ENCODE data around the gene KCNA4. TPM values are rescaled to one million over a fixed set of nuclear protein-coding genes. Genes with fewer than 3 reads are reported as not detected.
"Not testable (repeated sequence)": the region's sequence is repeated elsewhere in the genome, so short reads cannot be mapped to it uniquely, and the experiment has no call there.

Gene KCNA4
- polyA plus RNA-seq (2013, experiment 1 of 2; ENCODE audit: insufficient read length): 0.04 TPM
- polyA plus RNA-seq (2013, experiment 2 of 2; ENCODE audit: insufficient read length): 0.04 TPM

DNA sequence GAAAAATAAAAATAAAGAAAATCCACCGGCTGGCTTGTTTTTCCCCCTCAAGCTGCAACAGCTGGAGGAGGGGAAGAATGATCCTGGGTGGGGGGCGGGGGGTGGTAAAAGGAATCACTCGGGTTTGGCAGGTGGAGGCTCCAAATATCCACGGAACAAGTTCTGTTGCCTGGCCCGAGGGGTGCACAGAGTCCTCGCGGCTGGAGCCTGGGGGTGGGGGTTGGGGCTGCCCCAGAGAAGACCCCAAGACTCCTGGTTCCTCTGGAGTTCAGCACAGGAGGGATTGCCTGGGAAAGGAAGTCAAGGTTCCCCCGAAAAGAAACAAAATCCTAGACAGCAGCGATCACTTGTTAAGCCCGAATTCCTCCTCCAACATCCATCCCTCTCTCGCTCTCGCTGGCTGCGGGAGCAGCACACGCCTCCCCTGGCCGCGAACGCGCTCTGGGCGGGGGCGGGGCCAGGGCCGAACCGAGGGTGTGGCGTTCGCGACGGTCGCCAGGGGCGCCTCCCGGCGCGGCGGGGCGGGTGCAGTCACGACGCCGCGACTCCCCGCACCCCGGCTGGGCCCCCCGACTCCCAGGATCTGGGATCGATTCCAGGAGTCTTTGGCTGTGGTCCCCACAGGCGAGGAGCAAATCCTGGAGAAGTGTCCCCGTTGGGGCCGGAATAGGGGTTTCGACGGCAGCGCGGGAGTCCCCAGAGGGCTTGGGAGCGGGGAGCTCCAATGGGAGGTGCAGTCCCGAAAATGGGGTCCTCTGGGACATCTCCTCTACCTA, at the start of gene KCNA4:
Gene KCNA4, minus strand, starts transcription at position 443 of the 776 bp plus-strand sequence. CDS start 4,352 bp downstream, outside the sequence.
- DNase-seq: peak; percentile 17

DNA sequence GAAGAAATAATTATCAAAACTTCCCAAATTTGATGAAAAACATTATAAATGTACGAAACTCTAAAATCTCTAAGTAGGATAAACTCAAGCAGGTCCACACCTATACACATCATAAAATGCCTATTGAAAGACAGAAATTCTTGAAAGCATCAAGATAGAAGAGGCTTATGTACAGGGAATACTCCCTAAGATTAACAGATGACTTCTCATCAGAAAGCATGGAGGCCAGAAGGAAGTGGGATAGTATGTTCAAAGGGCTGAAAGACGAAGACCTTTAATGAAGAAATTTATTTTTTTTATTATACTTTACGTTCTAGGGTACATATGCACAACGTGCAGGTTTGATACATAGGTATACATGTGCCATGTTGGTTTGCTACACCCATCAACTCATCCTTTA, 45.3 kb upstream of the KCNA4 start:
- no peak for DNase-seq

DNA sequence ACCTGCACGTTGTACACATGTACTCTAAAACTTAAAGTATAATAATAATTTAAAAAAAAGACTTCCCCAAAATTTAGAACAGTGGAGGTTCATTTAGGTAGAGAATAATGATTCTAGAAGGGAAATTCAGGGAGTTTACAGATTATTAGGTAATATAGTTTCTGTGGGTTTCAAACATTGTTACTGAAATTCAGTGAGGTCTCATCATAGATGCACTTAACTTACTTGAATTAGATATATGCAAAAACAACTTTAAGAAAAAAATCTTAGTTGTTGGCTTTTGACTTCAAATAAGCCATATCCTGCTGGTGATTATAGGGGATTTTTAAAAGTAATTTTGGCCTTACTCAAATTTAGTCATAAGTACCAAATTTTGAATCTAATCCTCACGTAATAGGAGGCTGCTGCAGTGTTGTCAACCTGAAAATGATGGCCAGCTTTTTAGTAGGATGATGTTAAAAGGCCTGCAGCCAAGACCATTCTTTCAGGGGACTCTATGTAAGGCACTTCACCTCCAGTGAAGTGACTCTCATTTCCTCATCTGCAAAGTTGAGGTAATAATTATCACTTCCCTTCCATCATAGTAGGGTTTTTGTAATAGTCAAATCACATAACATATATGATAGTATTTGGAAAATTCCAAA, 42.5 kb upstream of the KCNA4 start:
- no peak for DNase-seq

DNA sequence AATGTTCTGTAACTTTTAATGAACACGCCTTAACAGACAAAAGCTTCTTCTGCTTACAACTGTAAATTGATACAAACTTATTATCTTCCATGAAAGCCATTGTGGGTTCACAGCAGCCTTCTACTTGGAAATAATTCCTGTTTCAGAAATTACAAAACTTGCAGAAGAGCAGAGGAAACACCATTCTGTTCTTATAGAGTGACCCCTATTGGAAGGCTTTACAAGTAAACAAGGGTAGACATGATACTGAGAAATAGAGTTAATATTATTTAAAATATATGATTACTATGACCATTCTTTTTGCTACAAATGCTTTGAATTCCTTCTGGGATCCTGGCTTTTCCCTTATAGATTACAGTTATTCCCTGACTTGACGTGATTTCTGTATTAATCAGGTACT, 32.4 kb upstream of the KCNA4 start:
- no peak for DNase-seq

DNA sequence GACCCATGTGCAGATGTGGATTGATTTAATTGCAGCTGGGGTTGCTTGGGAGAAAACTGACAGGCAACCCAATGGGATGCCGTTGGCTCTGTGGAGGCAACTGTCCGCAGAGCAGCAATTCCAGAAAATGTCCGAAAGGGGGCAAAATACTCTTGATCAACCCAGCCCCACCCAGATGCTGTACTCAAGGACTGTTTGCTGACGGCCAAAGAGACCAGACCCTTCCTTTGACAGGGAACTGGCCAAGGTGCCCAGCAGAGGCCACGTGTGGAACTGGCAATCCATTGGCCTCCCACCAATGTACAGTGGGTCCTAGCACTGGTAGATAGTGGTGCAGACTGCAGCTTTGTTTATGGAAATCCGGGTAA, 29.7 kb upstream of the KCNA4 start:
- DNase-seq: no peak

DNA sequence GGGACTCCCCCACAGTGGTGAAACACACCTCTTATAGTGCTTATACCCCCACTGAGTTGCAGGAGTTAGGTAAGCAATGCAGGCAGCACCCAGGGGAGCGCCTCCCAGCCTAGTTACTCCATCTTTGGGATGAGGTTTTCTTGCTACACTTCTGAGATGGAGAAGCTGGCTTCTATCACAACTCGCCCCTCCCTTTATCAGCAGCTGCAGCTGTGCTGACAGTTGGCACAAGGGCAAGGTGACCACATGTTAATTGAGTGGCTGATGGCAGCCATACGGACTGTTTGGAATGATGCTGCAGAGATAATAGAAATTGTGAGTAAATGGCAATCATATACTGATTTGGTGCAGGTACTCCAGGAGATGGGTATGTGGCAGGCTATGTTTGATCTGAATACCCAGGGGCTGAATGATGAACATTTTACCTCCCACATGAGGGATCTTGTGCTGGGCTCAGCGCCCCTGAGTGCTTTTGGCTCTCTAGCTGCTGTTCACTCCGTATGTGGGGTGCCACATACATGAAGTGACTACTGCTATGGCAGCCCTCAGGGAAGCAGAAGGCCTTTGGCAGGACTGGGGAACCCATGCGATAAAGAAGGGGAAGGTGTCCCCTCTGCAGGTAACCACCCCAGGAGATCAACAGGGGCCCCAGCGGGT, 29.2 kb upstream of the KCNA4 start:
- DNase-seq: no peak

DNA sequence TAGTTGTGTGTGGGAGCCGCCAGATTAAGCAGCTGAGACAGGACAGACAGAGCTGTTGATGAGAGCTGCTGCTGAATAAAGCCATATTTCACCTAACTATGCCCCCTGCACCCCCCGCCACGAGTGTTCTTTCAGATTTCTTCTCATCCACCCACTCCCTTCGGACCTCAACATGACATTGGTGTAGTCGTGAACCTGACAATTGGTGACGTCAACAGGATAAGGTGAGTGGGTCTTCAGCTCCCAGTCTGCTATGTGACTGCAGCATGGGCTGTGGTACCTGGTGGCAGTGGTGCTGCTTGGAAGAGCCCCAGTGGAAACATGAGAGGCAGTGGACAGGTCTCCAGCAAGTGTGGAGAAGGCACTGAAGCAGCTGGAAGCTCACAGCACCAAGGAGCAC, 28.3 kb upstream of the KCNA4 start:
- DNase-seq: no peak

DNA sequence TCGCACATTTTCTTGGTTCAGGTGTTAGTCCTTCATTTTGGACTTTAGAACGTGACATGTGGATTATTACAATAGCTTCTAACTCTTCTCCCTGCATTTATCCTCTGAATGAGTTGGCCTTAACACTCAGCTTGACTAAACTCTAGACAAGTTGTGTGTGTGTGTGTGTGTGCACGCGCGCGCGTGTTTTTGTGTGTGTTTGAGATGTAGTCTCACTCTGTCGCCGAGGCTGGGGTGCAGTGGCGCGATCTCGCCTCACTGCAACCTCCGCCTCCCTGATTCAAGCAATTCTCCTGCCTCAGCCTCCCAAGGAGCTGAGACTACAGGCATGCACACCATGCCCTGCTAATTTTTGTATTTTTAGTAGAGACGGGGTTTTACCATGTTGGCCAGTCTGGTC, 24.3 kb upstream of the KCNA4 start:
- no peak for DNase-seq

DNA sequence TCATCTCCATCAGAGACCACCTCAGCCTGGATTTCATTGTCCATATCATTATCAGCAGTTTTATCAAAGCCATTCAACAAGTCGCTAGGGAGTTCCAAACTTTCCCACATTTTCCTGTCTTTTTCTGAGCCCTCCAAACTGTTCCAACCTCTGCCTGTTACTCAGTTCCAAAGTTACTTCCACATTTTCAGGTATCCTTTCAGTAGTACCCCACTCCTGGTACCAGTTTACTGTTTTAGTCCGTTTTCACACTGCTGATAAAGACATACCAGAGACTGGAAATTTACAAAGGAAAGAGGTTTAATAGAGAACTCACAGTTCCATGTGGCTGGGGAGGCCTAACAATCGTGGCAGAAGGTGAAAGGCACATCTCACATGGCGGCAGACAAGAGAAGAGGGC, 17.9 kb upstream of the KCNA4 start:
- not testable (repeated sequence) for DNase-seq

DNA sequence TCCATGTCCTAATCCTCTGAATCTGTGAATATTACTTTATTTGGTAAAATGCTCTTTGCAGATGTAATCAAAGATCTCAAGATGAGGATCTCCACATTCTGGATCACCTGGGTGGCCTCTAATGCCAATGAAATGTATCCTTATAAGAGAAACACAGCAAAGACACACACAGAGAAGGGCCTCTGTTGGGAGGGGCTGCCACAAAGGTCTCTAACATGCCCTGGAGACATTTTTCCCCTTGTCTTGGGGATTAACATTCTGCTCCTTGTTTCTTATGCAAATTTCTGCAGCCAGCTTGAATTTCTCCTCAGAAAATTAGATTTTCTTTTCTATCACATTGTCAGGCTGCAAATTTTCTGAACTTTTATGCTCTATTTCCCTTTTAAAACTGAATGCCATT, 17.3 kb upstream of the KCNA4 start:
- not testable (repeated sequence) for DNase-seq

DNA sequence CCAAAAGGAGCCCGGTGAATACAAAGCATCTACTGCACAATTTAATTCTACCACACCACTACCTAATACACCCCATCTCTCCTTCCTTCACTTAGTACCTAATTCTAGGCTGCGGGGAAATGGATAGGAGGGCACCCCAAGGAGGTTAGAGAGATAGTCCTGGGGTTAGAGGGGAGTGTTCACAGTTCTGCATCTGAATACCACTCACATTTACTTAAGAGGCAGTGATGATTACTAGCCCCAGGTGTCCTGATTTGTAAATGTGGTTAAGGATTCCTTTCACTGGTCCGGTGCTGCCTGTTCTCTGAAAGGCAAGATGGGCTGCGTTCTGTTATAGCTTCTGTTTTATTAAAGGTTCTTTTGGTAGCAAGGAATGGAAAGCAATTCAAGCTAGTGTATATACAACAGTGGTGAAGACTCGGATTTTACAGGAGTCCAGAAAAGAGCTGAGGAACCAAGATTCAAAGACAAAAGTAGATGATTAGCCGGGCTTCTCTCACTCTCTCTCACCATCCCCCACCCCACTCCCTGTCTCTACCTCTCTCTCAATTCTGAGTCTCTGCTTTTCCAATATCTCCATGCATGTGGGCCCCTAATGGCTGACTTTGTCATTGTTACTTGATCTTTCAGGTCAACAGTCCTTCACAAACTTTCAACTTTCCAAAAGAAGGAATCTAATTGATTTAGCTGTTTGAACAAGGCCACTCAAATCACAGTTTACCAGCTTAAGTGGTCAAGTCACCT, 8.7 kb upstream of the KCNA4 start:
- DNase-seq: no peak

DNA sequence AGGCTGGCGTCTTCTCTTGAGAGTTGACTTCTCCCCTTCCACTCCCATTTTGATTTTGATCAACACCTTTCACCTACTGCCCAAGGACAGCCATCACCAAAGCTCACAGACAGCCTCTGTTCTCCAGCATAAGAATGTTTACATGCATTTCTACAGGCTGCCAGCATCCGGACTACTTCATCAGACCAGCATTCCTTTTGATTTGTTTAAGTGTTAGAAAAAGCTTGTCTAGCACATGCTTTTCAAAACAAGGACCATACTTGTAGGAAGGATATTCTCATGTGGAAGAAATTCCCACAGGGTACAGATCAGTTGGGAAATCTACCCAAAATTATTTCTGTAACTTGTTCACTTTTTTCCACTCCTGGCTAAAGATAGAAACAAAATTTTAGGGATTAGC, 6.2 kb upstream of the KCNA4 start:
- no peak for DNase-seq

DNA sequence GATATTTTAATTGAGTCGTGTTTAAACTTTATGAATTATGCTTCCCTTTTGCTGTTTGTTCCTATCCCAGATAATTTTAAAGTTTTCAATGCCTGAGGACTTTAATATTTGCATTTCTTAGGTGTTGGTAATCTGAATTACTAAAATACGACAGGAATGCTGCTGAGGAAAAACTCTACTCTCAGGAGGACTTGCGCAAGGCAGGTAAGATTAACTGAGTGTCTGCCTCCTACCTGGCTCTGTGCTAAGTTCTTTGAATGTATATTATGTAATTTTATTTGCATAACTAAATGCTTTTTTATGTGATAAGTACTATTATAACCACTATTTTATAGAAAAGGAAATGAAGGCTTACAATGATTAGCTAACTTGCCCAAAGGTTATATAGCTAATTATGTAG, 2.7 kb upstream of the KCNA4 start:
- DNase-seq: no peak

DNA sequence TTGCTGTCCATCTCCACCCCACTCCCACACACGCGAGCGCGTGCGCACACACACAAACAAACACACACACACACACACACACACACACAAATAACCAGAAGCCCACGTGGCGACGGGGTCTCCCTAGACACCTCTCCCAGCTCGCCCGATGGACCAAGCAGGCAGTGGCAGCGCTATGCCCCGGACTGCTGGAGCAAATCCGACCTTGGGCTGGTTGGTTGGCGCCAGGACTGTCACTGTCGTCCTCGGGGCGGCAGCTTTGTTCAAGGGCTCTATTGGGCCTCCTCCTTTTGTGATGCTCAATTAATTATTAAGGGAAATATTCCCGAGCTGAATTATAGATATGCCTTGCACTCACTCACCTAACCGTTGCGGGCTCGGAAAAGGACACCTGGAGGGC, 1.7 kb upstream of the KCNA4 start:
- DNase-seq: no peak

DNA sequence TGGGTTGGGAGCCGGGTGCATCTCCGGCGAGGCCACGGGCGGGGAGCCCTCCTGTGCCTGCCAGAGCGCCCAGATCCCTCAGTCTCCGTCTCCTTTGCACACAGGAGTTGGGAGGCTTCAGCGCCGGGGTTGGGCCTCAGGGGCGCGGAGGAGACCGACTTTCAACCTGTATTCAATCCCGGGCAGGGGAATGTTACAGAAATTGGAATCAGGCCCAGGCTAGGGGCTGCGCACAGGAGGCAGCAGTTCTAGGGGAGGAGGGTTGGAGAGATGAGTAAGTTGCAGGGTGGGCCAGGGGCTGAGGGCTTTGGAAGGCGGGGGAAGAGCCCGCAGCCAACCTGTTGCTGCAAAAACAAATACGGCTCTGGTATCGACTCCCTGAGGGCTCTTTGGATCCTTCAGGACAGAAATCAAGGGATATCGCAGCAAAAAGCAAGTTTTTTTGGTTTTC, 640 bp upstream of the KCNA4 start:
- no peak for DNase-seq

DNA sequence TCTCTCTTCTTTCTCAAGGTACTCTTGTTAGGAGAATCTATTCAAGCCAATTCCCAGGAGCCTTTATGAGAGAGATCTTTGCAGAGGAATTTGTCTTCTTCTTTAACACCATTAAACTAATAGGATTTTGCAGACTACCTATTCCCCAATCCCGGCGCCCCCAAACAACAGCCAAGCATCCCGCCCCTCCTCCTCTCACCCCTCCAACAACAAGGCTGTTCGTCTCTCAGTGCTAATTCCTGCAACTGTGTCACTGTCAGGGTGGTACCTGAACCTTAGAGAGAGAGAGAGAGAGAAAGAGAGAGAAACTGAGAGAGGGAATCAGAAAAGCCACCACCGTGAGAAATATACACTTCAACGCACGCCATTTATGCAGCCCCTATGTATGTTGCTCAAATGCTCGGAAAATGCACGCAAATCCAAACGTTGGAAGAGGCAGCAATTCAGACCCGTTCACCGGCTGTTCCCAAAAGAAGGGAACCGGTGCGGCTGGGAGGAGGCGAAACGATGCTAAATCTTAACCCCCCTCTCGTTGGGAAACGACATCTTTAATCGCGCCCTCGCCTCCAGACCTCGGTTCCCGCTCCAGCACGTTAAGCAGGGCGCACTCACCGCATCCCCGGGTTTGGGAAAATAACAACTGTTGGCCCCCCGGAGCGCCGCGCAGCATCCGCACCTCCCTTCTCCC, 961 bp downstream of the KCNA4 start:
- no peak for DNase-seq

DNA sequence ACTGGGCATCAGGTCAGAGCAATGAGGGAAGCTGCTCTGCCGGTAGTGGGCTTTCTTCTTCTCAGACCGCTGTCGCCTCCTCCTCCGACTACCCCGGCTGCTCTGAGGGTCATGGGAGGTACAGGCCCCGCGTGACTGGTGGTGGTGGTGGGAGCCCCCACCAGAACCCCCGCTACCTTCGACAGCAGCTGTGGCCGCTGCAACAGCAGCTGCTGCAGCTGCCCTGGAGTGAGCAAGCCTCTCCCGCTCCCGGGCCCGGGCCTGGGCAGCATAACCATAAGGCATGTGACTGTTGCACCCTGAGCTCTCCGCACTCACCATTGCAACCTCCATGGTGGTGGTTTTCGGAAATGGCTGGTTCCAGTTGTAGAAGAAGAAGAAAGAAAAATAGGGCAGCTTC, 4.5 kb downstream of the KCNA4 start:
- no peak for DNase-seq

DNA sequence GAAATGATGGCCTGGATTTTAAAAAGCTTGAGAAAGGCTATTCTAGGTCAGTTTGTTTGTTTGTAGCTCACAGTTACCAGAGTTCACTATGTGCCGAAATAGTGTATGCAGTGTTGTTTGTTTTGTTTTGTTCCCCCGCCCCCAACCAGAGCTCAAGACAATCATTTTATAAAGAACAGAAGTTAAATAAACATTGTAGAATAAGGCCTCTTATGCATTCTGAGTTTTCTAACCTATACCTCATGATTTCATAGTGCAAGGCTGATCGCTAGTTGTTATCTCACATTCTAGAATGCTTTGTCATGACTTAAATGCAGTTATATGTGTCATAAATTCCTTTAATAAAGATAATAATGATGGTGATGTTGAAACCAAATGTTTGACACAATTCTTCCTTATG, 7.8 kb downstream of the KCNA4 start:
- DNase-seq: peak; percentile 5

DNA sequence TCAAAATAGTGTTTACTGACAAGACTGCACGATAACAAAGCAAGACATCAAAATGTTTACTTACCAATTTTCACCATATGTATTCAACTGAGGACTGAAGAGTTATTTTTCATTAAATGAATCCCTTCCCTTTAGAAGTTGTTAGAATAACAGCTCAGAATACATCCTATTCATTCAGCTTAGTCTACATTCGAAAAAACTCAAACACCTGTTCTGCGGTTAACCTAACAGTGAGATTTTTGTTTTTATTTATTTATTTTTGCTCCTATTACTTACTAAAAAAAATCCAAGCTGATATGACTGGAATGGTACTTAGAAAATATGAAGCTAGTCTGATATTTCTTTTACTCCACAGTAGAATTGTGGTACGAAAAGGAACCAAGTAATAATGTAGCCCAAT, 10.0 kb downstream of the KCNA4 start:
- no peak for DNase-seq

DNA sequence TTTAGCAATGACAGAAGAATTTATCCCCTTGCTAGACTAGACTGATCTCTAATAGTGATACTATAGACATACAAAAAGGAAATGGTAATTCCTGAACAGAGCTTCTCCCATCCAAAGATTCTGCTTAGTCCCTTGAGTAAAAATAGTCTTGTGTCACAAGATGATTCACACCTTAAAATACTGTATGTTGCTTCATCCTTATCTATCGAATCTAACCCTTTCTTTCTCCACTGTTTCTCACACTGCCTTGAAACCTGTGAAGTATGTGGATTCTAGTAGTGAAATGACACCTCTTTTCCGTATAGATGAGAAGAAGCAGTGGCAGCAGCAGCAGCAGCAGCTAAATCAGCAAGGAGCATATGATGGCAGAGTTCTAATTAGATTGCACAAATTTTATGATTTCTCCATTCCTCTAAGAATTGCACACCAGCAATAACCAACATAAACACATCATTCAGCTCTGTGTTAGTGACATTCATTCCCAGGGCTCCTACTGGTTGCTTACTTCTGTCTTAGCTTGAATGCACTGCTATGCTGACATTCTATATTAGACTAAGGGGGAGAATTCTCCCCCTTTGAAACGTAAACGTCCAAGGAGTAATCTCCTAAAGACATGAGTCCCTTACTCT, 14.6 kb downstream of the KCNA4 start:
- no peak for DNase-seq

DNA sequence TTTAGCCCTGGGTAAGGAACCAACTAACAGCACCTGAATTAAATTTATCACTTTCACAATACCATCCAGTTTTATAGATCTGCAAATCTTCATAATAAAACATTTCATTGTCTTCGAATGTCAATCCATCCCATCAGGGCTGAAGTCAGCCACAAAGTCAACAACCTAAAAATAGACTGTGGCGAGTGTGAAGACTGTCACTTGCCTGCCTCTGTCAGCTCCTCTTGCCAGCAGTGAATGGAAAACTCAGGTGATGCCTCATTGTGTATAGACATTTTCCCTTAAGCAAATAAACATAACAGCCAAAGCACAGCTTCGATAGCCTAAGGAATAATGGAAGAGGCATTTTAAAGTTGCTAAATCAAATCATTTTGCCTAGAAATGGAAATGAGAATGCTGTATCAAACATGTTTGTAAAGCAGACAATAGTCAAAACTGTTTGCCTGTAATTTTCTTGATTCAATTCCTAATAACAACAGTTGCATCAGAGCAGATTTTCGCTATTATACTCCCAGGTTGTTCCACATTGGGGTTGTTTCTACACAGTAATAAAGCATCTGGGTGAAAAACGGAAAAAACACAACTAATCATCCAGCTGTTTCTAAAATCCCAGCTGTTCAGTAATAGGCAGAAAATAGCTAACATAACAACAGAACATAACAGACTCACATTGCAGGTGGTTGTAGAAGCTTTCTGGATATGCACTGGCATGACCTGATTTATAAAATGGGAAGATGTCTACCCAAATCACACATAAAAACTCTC, 15.7 kb downstream of the KCNA4 start:
- DNase-seq: no peak
